HL-60 (cell line): ENCODE data around the gene IBA57.

Experiments
- CTCF ChIP-seq: IDR thresholded peaks from one replicate; pipeline ENCODE4 v1.5.1; 2011; ENCODE audit warnings: low read length, control low read depth, inconsistent platforms; ENCODE audit not compliant: insufficient read depth
- REST ChIP-seq: IDR thresholded peaks from 2 replicates; pipeline ENCODE4 v1.6.1; 2012; ENCODE audit warnings: low read depth; ENCODE audit not compliant: insufficient replicate concordance

GRCh38 chr1:228156515-228156881 lies 9.1 kb upstream of the IBA57 start:
- TF ChIP-seq CTCF: no peak
- TF ChIP-seq REST: no peak
